Sigmoid colon (tissue), 7 donors: Measurements from ENCODE around the gene GOLGA1. TPM values are rescaled to one million over a fixed set of nuclear protein-coding genes. Genes with fewer than 3 reads are reported as not detected.
A peak's percentile ranks its signal among the peaks of the same experiment; 100 is the strongest.
"Not testable (repeated sequence)": the region's sequence is repeated elsewhere in the genome, so short reads cannot be mapped to it uniquely, and the experiment has no call there.

Experiments used
- DNase-seq: peaks from one replicate; pipeline ENCODE4 v3.0.0-alpha.2; 2019
- H3K27ac ChIP-seq, 4 donors: fragments of 200-600 bp; sonication (generic); one replicate each; pipeline ENCODE4 v1.5.1; 2016 to 2019; ENCODE audit warnings: mild to moderate bottlenecking in 1 of 4
- H3K27me3 ChIP-seq, 3 donors: fragments of 200-600 bp; sonication (generic); one replicate each; pipeline ENCODE4 v1.5.1; 2019; ENCODE audit warnings: mild to moderate bottlenecking in 1 of 3
- H3K36me3 ChIP-seq, 4 donors: fragments of 200-600 bp; sonication (generic); one replicate each; pipeline ENCODE4 v1.5.1; 2016 to 2019
- H3K4me1 ChIP-seq, 4 donors: fragments of 200-600 bp; sonication (generic); one replicate each; pipeline ENCODE4 v1.5.1; 2017 to 2019
- H3K4me3 ChIP-seq, 4 donors: fragments of 200-600 bp; sonication (generic); one replicate each; pipeline ENCODE4 v1.5.1; 2017 to 2019; ENCODE audit warnings: mild to moderate bottlenecking in 2 of 4, moderate library complexity in 1 of 4
- H3K9me3 ChIP-seq, 4 donors: fragments of 200-600 bp in 3 of 4; sonication (generic) in 3 of 4; one replicate each; pipeline versions ENCODE4 v1.5.1 to v1.6.1; 2013 to 2019
- CTCF ChIP-seq, 4 experiments: fragments of 450-650 bp in 3 of 4; fragments of 200-600 bp in 1 of 4; IDR thresholded peaks; one replicate each; pipeline ENCODE4 v1.5.1; 2016 to 2019; ENCODE audit warnings: antibody characterized with exemption in 4 of 4, mild to moderate bottlenecking in 3 of 4, moderate library complexity in 2 of 4
- EP300 ChIP-seq, 4 donors: sonication (generic); formaldehyde crosslinking; IDR thresholded peaks; one replicate each; pipeline ENCODE4 v1.6.1; 2017; ENCODE audit warnings: antibody characterized with exemption in 4 of 4
- POLR2A ChIP-seq, 2 donors: fragments of 450-650 bp; IDR thresholded peaks; one replicate each; pipeline ENCODE4 v1.6.1; 2016; ENCODE audit warnings: antibody characterized with exemption in 2 of 2, mild to moderate bottlenecking in 2 of 2, moderate library complexity in 2 of 2
- POLR2AphosphoS5 ChIP-seq, 4 donors: sonication (generic); formaldehyde crosslinking; IDR thresholded peaks; one replicate each; pipeline ENCODE4 v1.6.1; 2017; ENCODE audit warnings: antibody characterized with exemption in 4 of 4
- WGBS, 2 donors: extraction: QIAGEN DNeasy Blood & Tissue Kit; methylation state at CpG; one replicate each; pipeline ENCODE4 v1.1.7; 2013; 5-methylcytosine and 5-hydroxymethylcytosine counted together
- intact Hi-C: fragments of 100-400 bp; cut with DNase I; formaldehyde crosslinking; loops from one replicate; pipeline ENCODE4 v1.15.1; 2023
- polyA plus RNA-seq, 3 donors: library from polyadenylated mRNA; stranded (reverse); fragments of 200-250 nt; gene quantifications; one replicate each; pipeline ENCODE4 v1.2.3, GENCODE V29; 2013
- total RNA-seq, 4 donors: library from RNA; depleted of rRNA; stranded (reverse); fragments of >200 nt; gene quantifications; one replicate each; pipeline ENCODE4 v1.1.0, GENCODE V29; 2016
- donor health status: healthy with polysubstance abuse.
- donor health status: Bipolar disorder and iron deficiency.
- donor health status: healthy.

Gene GOLGA1
- total and polyA plus RNA-seq, 7 donors = 7.8 to 32.1 (median 15.1) TPM

GRCh38 chr9:124973807-124974206 is 32.9 kb upstream of the GOLGA1 start:
- WGBS, 2 donors = 94 to 97% methylated on average over 6 of the region's 6 CpGs
- Histone ChIP-seq H3K9me3 (no peaks in the 10 kb centered on the region), H3K36me3 (peaks cover 0 to 46% (median 0%) of the 10 kb centered on the region in 4 donors), H3K27me3 (no peaks in the 10 kb centered on the region), H3K27ac (no peak overlapping the region), H3K4me1 (no peaks in the 10 kb centered on the region), H3K4me3 (no peak overlapping the region)
- DNase-seq = no peak
- intact Hi-C loops = no loop called here
- TF ChIP-seq EP300 (IDR thresholded peaks at IDR 0.05) (no peak), POLR2A (IDR thresholded peaks at IDR 0.05) (no peak), POLR2AphosphoS5 (IDR thresholded peaks at IDR 0.05) (no peak)

- H3K36me3 ChIP-seq = peaks cover 0 to 51% (median 0%) of the 10 kb centered on the region in 4 donors
These were observed 31.4 kb upstream of the GOLGA1 start for GRCh38 chr9:124972241-124972770.

GRCh38 chr9:124969401-124969800 is 28.5 kb upstream of the GOLGA1 start:
- no peaks in the 10 kb centered on the region for H3K9me3 ChIP-seq
- TF ChIP-seq CTCF (IDR thresholded peaks at IDR 0.05) (no peak), POLR2AphosphoS5 (IDR thresholded peaks at IDR 0.05) (no peak), POLR2A (IDR thresholded peaks at IDR 0.05) (no peak), EP300 (IDR thresholded peaks at IDR 0.05) (no peak)
- intact Hi-C loops = no loop called here
- H3K36me3 ChIP-seq = peaks cover 0 to 35% (median 0%) of the 10 kb centered on the region in 4 donors
- no peak for DNase-seq
- H3K27me3 ChIP-seq = no peaks in the 10 kb centered on the region
- peaks cover 0 to 9% (median 0%) of the 10 kb centered on the region in 4 donors for H3K4me1 ChIP-seq
- H3K27ac ChIP-seq = no peak overlapping the region
- WGBS, 2 donors = 87 to 93% methylated on average over 2 of the region's 2 CpGs
- H3K4me3 ChIP-seq = no peak overlapping the region

More at GRCh38 chr9:124972241-124972770, 31.4 kb upstream of the GOLGA1 start:
- intact Hi-C loops = no loop called here
- no peaks in the 10 kb centered on the region for H3K9me3 ChIP-seq
- no peaks in the 10 kb centered on the region for H3K4me1 ChIP-seq
- DNase-seq = no peak
- H3K27me3 ChIP-seq = no peaks in the 10 kb centered on the region
- no peak overlapping the region for H3K27ac ChIP-seq
- H3K4me3 ChIP-seq = no peak overlapping the region
- 89 to 94% methylated on average over 2 of the region's 2 CpGs for WGBS, 2 donors
- TF ChIP-seq POLR2A (IDR thresholded peaks at IDR 0.05) (no peak), CTCF (IDR thresholded peaks at IDR 0.05) (no peak)

- Histone ChIP-seq H3K4me3 (no peak overlapping the region), H3K27me3 (no peaks in the 10 kb centered on the region), H3K4me1 (peaks cover 0 to 9% (median 0%) of the 10 kb centered on the region in 4 donors), H3K27ac (no peak overlapping the region), H3K9me3 (no peaks in the 10 kb centered on the region), H3K36me3 (peaks cover 0 to 25% (median 0%) of the 10 kb centered on the region in 4 donors)
- TF ChIP-seq CTCF (IDR thresholded peaks at IDR 0.05) (no peak), EP300 (IDR thresholded peaks at IDR 0.05) (no peak), POLR2A (IDR thresholded peaks at IDR 0.05) (no peak), POLR2AphosphoS5 (IDR thresholded peaks at IDR 0.05) (no peak)
- 95 to 96% methylated on average over 9 of the region's 9 CpGs for WGBS, 2 donors
- DNase-seq = no peak
- intact Hi-C loops = no loop called here
These were observed 27.4 kb upstream of the GOLGA1 start for GRCh38 chr9:124968238-124968637.

GRCh38 chr9:124965775-124966568 is 25.1 kb upstream of the GOLGA1 start:
- DNase-seq, H3K9me3 ChIP-seq, H3K27me3 ChIP-seq, H3K4me1 ChIP-seq, intact Hi-C loops, H3K4me3 ChIP-seq: not testable (repeated sequence)
- WGBS, 2 donors = 59 to 82% methylated on average over 5 of the region's 5 CpGs
- Histone ChIP-seq H3K36me3 (peaks cover 0 to 19% (median 0%) of the 10 kb centered on the region in 4 donors), H3K27ac (peak overlapping the region in 1 of 4 donors; percentile 14)
- TF ChIP-seq EP300 (IDR thresholded peaks at IDR 0.05) (peak in 1 of 4 donors; percentile 63), POLR2AphosphoS5 (IDR thresholded peaks at IDR 0.05) (peak in 3 of 4 donors; percentile 67 to 72 (median 68))
